HEK293 (cell line): ENCODE measurements around the gene PTPN9.

Source experiments
- KLF1 ChIP-seq: fragments of 450-650 bp; formaldehyde crosslinking; IDR thresholded peaks from 2 replicates; pipeline ENCODE4 v1.5.1; 2016; ENCODE audit warnings: missing biosample characterization, missing genetic modification characterization
- KLF16 ChIP-seq: fragments of 450-650 bp; formaldehyde crosslinking; IDR thresholded peaks from 2 replicates; pipeline ENCODE4 v1.5.1; 2017; ENCODE audit warnings: missing biosample characterization, missing genetic modification characterization
- SP7 ChIP-seq: fragments of 450-650 bp; formaldehyde crosslinking; IDR thresholded peaks from 2 replicates; pipeline ENCODE4 v1.5.1; 2016; ENCODE audit warnings: missing biosample characterization, missing genetic modification characterization
- YY1 ChIP-seq: fragments of 450-650 bp; formaldehyde crosslinking; IDR thresholded peaks from 2 replicates; pipeline ENCODE4 v1.5.1; 2018; ENCODE audit warnings: missing biosample characterization, missing genetic modification characterization
- ZBTB8A ChIP-seq: fragments of 450-650 bp; formaldehyde crosslinking; IDR thresholded peaks from 2 replicates; pipeline ENCODE4 v1.5.1; 2016; ENCODE audit warnings: missing biosample characterization, missing genetic modification characterization
- ZEB2 ChIP-seq: fragments of 450-650 bp; formaldehyde crosslinking; IDR thresholded peaks from 2 replicates; pipeline ENCODE4 v1.5.1; 2016; ENCODE audit warnings: missing biosample characterization, missing genetic modification characterization
- ZIC2 ChIP-seq: fragments of 450-650 bp; formaldehyde crosslinking; IDR thresholded peaks from 2 replicates; pipeline ENCODE4 v1.5.1; 2016; ENCODE audit warnings: missing biosample characterization, missing genetic modification characterization
- ZNF121 ChIP-seq: fragments of 450-650 bp; formaldehyde crosslinking; IDR thresholded peaks from 2 replicates; pipeline ENCODE4 v1.5.1; 2016; ENCODE audit warnings: missing biosample characterization, missing genetic modification characterization
- ZNF140 ChIP-seq: fragments of 450-650 bp; formaldehyde crosslinking; IDR thresholded peaks from 2 replicates; pipeline ENCODE4 v1.5.1; 2016; ENCODE audit warnings: missing biosample characterization, missing genetic modification characterization
- ZNF211 ChIP-seq: fragments of 450-650 bp; formaldehyde crosslinking; IDR thresholded peaks from 2 replicates; pipeline ENCODE4 v1.5.1; 2016; ENCODE audit warnings: low read depth, missing biosample characterization, missing genetic modification characterization
- ZNF274 ChIP-seq, 2 experiments: fragments of 200-500 bp in 1 of 2; fragments of 450-650 bp in 1 of 2; sonication (Bioruptor generic) in 1 of 2; formaldehyde crosslinking in 1 of 2; IDR thresholded peaks; 2 replicates each; pipeline versions ENCODE4 v1.5.1 to v1.6.1; 2014 to 2016; ENCODE audit warnings: borderline replicate concordance in 1 of 2, inconsistent platforms in 1 of 2, low read length in 1 of 2, missing biosample characterization in 1 of 2, missing genetic modification characterization in 1 of 2
- ZNF350 ChIP-seq: fragments of 450-650 bp; formaldehyde crosslinking; IDR thresholded peaks from 2 replicates; pipeline ENCODE4 v1.5.0; 2017; ENCODE audit warnings: missing biosample characterization, mild to moderate bottlenecking, missing genetic modification characterization
- ZNF354C ChIP-seq: fragments of 450-650 bp; formaldehyde crosslinking; IDR thresholded peaks from 2 replicates; pipeline ENCODE4 v1.5.1; 2016; ENCODE audit warnings: missing biosample characterization, missing genetic modification characterization, low read depth, borderline replicate concordance
- ZNF423 ChIP-seq: fragments of 450-650 bp; formaldehyde crosslinking; IDR thresholded peaks from 2 replicates; pipeline ENCODE4 v1.5.1; 2016; ENCODE audit warnings: missing biosample characterization, missing genetic modification characterization
- ZNF510 ChIP-seq: fragments of 450-650 bp; formaldehyde crosslinking; IDR thresholded peaks from 2 replicates; pipeline ENCODE4 v1.5.1; 2018; ENCODE audit warnings: mild to moderate bottlenecking, missing genetic modification characterization, missing biosample characterization; ENCODE audit not compliant: insufficient replicate concordance
- ZNF514 ChIP-seq: fragments of 450-650 bp; formaldehyde crosslinking; IDR thresholded peaks from 2 replicates; pipeline ENCODE4 v1.5.1; 2016; ENCODE audit warnings: missing biosample characterization, missing genetic modification characterization
- ZNF561 ChIP-seq: fragments of 450-650 bp; IDR thresholded peaks from 2 replicates; pipeline ENCODE4 v1.5.1; 2018; ENCODE audit warnings: missing biosample characterization, missing genetic modification characterization, borderline replicate concordance
- ZNF600 ChIP-seq: fragments of 450-650 bp; formaldehyde crosslinking; IDR thresholded peaks from 2 replicates; pipeline ENCODE4 v1.5.1; 2016; ENCODE audit warnings: missing biosample characterization, missing genetic modification characterization
- ZNF610 ChIP-seq: fragments of 450-650 bp; formaldehyde crosslinking; IDR thresholded peaks from 2 replicates; pipeline ENCODE4 v1.5.1; 2016; ENCODE audit warnings: missing biosample characterization, missing genetic modification characterization, borderline replicate concordance
- ZNF677 ChIP-seq: fragments of 450-650 bp; IDR thresholded peaks from 2 replicates; pipeline ENCODE4 v1.5.0; 2018; ENCODE audit warnings: missing biosample characterization, mild to moderate bottlenecking, missing genetic modification characterization, moderate library complexity
- ZNF701 ChIP-seq: fragments of 450-650 bp; formaldehyde crosslinking; IDR thresholded peaks from 2 replicates; pipeline ENCODE4 v1.5.1; 2016; ENCODE audit warnings: missing biosample characterization, missing genetic modification characterization
- ZSCAN23 ChIP-seq: fragments of 450-650 bp; formaldehyde crosslinking; IDR thresholded peaks from 2 replicates; pipeline ENCODE4 v1.5.1; 2016; ENCODE audit warnings: missing biosample characterization, missing genetic modification characterization
- TF ChIP-seq, protein P1 (sequence below): fragments of 450-650 bp; formaldehyde crosslinking; IDR thresholded peaks from 2 replicates; pipeline ENCODE4 v1.5.1; 2016; ENCODE audit warnings: missing biosample characterization, missing genetic modification characterization
- TF ChIP-seq, protein P2 (sequence below): fragments of 450-650 bp; formaldehyde crosslinking; IDR thresholded peaks from 2 replicates; pipeline ENCODE4 v1.5.1; 2016; ENCODE audit warnings: missing biosample characterization, missing genetic modification characterization
- TF ChIP-seq, protein P3 (sequence below): fragments of 450-650 bp; formaldehyde crosslinking; IDR thresholded peaks from 2 replicates; pipeline ENCODE4 v1.5.1; 2016; ENCODE audit warnings: missing biosample characterization, missing genetic modification characterization
- TF ChIP-seq, protein P4 (sequence below): fragments of 450-650 bp; formaldehyde crosslinking; IDR thresholded peaks from 2 replicates; pipeline ENCODE4 v1.5.1; 2017; ENCODE audit warnings: missing biosample characterization, missing genetic modification characterization
- TF ChIP-seq, protein P5 (sequence below): fragments of 450-650 bp; formaldehyde crosslinking; IDR thresholded peaks from 2 replicates; pipeline ENCODE4 v1.5.1; 2017; ENCODE audit warnings: missing biosample characterization, missing genetic modification characterization
- TF ChIP-seq, protein P6 (sequence below): fragments of 450-650 bp; IDR thresholded peaks from 2 replicates; pipeline ENCODE4 v1.5.1; 2018; ENCODE audit warnings: missing biosample characterization, mild to moderate bottlenecking, missing genetic modification characterization
- TF ChIP-seq, protein P7 (sequence below): fragments of 450-650 bp; formaldehyde crosslinking; IDR thresholded peaks from 2 replicates; pipeline ENCODE4 v1.5.1; 2016; ENCODE audit warnings: missing biosample characterization, missing genetic modification characterization

The PTPN9 gene

DNA sequence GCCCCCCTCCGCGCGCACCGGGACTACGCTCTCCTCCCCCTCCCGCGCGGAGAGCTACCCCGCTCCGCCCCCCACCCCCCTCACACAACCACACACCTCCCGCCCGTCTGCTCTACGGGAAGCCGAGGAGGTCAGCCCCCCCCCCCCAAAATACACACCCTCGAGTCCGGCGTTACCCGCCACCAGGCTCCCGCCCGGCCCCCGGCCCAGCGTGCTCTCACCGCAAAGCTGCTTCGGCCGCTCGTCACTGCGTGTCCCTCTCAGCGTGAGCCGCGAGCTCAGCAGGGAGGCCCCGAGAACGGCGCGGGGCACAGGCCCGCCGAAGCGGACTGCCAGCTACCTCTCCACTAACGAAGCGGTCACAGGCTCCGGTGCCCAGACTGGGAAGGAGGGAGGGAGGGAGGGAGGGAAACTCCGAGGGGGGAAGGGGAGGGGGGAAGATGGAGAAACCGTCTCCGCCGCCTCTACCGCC, 127.9 kb downstream of the PTPN9 start (continued):
- TF ChIP-seq ZNF274 (IDR thresholded peaks at IDR 0.05; ENCODE audit: low read length) (no peak), ZNF274 (tag by site-specific recombination; IDR thresholded peaks at IDR 0.05; ENCODE audit: borderline replicate concordance) (no peak), ZBTB8A (tag by site-specific recombination) (0 out of 2 replicates have a peak, but pooled peaks have one; percentile 8), ZNF423 (no peak), ZNF514 (tag by site-specific recombination) (no peak), ZNF354C (tag by site-specific recombination) (no peak), YY1 (tag by site-specific recombination) (no peak), ZNF561 (tag by site-specific recombination) (no peak), ZNF140 (tag by site-specific recombination) (no peak), ZNF211 (tag by site-specific recombination) (no peak), ZNF510 (tag by site-specific recombination) (no peak), ZNF121 (tag by site-specific recombination) (no peak), ZIC2 (tag by site-specific recombination) (peak; percentile 93), KLF16 (peak; percentile 19), ZNF610 (tag by site-specific recombination) (no peak), ZSCAN23 (tag by site-specific recombination) (no peak), ZNF350 (tag by site-specific recombination) (no peak), ZNF701 (no peak), SP7 (tag by site-specific recombination) (no peak), ZNF677 (tag by site-specific recombination) (no peak), ZEB2 (tag by site-specific recombination) (peak; percentile 77), KLF1 (tag by site-specific recombination) (no peak), ZNF600 (tag by site-specific recombination) (no peak)
- TF ChIP-seq, protein P1, sequence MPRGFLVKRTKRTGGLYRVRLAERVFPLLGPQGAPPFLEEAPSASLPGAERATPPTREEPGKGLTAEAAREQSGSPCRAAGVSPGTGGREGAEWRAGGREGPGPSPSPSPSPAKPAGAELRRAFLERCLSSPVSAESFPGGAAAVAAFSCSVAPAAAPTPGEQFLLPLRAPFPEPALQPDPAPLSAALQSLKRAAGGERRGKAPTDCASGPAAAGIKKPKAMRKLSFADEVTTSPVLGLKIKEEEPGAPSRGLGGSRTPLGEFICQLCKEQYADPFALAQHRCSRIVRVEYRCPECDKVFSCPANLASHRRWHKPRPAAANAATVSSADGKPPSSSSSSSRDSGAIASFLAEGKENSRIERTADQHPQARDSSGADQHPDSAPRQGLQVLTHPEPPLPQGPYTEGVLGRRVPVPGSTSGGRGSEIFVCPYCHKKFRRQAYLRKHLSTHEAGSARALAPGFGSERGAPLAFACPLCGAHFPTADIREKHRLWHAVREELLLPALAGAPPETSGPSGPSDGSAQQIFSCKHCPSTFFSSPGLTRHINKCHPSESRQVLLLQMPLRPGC (tag by site-specific recombination): 0 out of 2 replicates have a peak, but pooled peaks have one; percentile 35
- TF ChIP-seq, protein P2, sequence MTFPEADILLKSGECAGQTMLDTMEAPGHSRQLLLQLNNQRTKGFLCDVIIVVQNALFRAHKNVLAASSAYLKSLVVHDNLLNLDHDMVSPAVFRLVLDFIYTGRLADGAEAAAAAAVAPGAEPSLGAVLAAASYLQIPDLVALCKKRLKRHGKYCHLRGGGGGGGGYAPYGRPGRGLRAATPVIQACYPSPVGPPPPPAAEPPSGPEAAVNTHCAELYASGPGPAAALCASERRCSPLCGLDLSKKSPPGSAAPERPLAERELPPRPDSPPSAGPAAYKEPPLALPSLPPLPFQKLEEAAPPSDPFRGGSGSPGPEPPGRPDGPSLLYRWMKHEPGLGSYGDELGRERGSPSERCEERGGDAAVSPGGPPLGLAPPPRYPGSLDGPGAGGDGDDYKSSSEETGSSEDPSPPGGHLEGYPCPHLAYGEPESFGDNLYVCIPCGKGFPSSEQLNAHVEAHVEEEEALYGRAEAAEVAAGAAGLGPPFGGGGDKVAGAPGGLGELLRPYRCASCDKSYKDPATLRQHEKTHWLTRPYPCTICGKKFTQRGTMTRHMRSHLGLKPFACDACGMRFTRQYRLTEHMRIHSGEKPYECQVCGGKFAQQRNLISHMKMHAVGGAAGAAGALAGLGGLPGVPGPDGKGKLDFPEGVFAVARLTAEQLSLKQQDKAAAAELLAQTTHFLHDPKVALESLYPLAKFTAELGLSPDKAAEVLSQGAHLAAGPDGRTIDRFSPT (tag by site-specific recombination): 0 out of 2 replicates have a peak, but pooled peaks have one; percentile 10
- TF ChIP-seq, protein P3, sequence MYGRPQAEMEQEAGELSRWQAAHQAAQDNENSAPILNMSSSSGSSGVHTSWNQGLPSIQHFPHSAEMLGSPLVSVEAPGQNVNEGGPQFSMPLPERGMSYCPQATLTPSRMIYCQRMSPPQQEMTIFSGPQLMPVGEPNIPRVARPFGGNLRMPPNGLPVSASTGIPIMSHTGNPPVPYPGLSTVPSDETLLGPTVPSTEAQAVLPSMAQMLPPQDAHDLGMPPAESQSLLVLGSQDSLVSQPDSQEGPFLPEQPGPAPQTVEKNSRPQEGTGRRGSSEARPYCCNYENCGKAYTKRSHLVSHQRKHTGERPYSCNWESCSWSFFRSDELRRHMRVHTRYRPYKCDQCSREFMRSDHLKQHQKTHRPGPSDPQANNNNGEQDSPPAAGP: peak; percentile 79
- TF ChIP-seq, protein P4, sequence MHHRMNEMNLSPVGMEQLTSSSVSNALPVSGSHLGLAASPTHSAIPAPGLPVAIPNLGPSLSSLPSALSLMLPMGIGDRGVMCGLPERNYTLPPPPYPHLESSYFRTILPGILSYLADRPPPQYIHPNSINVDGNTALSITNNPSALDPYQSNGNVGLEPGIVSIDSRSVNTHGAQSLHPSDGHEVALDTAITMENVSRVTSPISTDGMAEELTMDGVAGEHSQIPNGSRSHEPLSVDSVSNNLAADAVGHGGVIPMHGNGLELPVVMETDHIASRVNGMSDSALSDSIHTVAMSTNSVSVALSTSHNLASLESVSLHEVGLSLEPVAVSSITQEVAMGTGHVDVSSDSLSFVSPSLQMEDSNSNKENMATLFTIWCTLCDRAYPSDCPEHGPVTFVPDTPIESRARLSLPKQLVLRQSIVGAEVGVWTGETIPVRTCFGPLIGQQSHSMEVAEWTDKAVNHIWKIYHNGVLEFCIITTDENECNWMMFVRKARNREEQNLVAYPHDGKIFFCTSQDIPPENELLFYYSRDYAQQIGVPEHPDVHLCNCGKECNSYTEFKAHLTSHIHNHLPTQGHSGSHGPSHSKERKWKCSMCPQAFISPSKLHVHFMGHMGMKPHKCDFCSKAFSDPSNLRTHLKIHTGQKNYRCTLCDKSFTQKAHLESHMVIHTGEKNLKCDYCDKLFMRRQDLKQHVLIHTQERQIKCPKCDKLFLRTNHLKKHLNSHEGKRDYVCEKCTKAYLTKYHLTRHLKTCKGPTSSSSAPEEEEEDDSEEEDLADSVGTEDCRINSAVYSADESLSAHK: no peak
- TF ChIP-seq, protein P5, sequence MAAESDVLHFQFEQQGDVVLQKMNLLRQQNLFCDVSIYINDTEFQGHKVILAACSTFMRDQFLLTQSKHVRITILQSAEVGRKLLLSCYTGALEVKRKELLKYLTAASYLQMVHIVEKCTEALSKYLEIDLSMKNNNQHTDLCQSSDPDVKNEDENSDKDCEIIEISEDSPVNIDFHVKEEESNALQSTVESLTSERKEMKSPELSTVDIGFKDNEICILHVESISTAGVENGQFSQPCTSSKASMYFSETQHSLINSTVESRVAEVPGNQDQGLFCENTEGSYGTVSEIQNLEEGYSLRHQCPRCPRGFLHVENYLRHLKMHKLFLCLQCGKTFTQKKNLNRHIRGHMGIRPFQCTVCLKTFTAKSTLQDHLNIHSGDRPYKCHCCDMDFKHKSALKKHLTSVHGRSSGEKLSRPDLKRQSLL (tag by site-specific recombination): 0 out of 2 replicates have a peak, but pooled peaks have one; percentile 60
- TF ChIP-seq, protein P6, sequence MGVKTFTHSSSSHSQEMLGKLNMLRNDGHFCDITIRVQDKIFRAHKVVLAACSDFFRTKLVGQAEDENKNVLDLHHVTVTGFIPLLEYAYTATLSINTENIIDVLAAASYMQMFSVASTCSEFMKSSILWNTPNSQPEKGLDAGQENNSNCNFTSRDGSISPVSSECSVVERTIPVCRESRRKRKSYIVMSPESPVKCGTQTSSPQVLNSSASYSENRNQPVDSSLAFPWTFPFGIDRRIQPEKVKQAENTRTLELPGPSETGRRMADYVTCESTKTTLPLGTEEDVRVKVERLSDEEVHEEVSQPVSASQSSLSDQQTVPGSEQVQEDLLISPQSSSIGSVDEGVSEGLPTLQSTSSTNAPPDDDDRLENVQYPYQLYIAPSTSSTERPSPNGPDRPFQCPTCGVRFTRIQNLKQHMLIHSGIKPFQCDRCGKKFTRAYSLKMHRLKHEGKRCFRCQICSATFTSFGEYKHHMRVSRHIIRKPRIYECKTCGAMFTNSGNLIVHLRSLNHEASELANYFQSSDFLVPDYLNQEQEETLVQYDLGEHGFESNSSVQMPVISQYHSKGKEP (tag by site-specific recombination): no peak
- TF ChIP-seq, protein P7, sequence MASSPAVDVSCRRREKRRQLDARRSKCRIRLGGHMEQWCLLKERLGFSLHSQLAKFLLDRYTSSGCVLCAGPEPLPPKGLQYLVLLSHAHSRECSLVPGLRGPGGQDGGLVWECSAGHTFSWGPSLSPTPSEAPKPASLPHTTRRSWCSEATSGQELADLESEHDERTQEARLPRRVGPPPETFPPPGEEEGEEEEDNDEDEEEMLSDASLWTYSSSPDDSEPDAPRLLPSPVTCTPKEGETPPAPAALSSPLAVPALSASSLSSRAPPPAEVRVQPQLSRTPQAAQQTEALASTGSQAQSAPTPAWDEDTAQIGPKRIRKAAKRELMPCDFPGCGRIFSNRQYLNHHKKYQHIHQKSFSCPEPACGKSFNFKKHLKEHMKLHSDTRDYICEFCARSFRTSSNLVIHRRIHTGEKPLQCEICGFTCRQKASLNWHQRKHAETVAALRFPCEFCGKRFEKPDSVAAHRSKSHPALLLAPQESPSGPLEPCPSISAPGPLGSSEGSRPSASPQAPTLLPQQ (tag by site-specific recombination): no peak
